EH (cell line): Measurements from ENCODE around the gene GDAP1L1.
A peak's percentile ranks its signal among the peaks of the same experiment; 100 is the strongest.
"Not testable (repeated sequence)": the region's sequence is repeated elsewhere in the genome, so short reads cannot be mapped to it uniquely, and the experiment has no call there.

Experiments
- DNase-seq: peaks from one replicate; pipeline ENCODE4 v3.0.0-alpha.2; 2015; ENCODE audit warnings: low read depth

Gene GDAP1L1

GRCh38 chr20:44219791-44220190, 27.3 kb upstream of the GDAP1L1 start:
- DNase-seq: no peak

DNA sequence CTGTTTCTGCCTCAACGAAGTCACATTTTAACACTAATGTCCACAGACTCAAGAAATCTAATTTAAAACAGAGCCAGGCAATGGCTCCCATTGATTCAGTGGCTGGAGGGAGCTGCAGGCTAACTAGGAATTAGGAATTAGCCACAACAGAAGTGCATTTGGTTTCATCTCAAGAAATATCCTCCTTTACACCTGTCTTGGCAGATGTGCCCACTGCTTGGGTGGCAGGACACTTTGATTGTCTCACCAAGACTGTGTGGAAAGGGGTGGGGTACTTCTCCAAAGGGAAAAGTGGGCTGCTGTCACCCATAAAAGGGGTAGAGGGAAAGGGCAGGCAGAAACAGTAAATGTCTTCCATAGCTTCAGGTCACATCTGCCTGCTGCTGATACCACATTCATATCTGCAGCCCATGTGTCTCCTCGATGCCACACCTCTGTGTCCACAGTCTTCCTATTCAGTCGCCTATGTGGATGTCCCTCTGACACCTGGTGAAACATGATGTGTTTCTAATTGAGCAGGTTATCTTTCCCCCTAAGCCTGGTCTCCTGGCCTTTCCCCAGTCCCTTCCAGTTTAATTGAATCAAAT, 25.6 kb upstream of the GDAP1L1 start:
- no peak for DNase-seq

DNA sequence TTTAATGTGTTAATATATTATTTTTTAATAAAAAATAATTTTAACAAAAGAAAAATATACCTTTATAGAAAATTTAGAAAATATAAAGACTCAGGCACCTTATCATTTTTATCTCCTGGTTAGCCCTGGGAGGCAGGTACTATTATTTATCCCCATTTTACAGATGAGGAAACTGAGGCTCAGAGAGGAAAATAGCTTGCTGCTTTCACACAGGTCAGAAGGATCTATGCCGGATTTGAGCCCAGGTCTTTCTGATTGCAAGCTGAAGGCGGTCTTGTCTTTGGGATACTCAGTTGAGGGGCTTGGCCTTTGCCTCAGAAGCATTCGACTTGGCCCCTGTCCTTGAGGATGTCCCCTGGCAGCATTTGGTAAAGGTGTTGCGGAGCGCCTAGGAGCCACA, 25.1 kb upstream of the GDAP1L1 start:
- no peak for DNase-seq

- DNase-seq: no peak
These were observed 24.3 kb upstream of the GDAP1L1 start for GRCh38 chr20:44222633-44223368.

GRCh38 chr20:44223721-44224120, 23.4 kb upstream of the GDAP1L1 start:
- no peak for DNase-seq

- DNase-seq: no peak
These were observed 22.5 kb upstream of the GDAP1L1 start for GRCh38 chr20:44224637-44225036.

- no peak for DNase-seq
These were observed 18.4 kb upstream of the GDAP1L1 start for GRCh38 chr20:44228465-44229258.

DNA sequence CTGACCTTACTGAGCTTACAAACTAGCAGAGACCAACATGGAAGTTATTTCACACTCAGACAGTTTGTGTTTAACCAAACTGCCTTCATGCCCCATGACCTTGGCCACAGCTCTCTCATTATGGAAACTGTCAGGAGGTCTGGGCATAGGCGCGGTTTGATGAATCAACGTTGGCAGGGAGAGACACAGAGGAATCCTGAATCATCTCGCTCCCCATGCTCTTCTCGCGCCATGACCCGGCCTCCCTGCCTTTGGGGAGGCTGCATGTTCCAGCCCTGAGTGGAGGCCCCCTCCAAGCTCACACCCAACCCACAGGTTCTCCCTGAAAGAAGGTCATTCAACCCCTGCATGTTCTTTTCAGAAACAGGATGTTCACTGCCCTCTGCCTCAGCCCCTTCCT, 15.9 kb upstream of the GDAP1L1 start:
- DNase-seq: no peak

- peak; percentile 15 for DNase-seq
These were observed 15.2 kb upstream of the GDAP1L1 start for GRCh38 chr20:44231713-44232468.

- DNase-seq: not testable (repeated sequence)
These were observed 14.6 kb upstream of the GDAP1L1 start for GRCh38 chr20:44232469-44232856.

DNA sequence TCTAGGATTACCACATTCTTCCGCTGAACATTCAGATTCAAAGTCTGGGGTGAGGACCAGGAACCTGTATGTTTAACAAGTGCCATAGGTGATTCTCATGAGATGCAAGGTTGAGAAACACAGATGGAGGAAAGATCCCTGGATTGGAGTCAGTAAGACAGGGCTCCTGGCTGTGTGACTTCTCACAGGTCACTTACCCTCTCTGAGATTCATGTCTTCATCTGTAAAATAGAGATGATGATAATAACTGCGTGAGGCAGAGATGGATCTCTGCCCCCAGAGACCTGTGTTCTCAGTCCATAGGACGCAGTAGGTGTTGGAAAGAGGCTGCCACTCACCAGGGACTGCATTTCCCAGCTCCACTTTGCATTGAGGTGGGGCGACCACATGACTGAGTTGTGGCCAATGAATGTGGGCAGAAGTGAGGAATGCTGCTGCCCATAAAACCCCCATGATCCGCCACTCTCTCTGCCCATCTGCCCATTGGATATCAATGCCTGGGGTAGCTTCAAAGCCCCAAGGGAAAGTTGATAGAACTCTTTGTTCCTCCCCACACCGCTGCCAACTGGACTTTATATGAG, 13.6 kb upstream of the GDAP1L1 start:
- no peak for DNase-seq

GRCh38 chr20:44234566-44235317, 12.4 kb upstream of the GDAP1L1 start:
- no peak for DNase-seq

- no peak for DNase-seq
These were observed 11.4 kb upstream of the GDAP1L1 start for GRCh38 chr20:44235702-44236101.

DNA sequence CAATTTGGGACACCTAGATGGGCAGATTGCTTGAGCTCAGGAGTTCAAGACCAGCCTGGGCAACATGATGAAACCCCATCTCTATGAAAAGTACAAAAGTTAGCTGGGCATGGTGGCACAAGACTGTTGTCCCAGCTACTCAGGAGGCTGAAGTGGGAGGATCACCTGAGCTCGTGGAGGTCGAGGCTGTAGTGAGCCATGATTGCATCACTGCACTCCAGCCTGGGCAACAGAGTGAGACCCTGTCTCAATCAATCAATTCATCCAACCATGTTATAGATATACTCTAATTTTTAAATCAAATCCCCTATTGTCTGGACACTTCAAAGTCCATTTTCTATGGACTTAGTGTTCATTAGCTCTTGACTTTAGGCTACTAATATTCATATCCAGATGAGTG, 10.3 kb upstream of the GDAP1L1 start:
- not testable (repeated sequence) for DNase-seq

- no peak for DNase-seq
These were observed 5.3 kb upstream of the GDAP1L1 start for GRCh38 chr20:44241796-44242195.

GRCh38 chr20:44245977-44246376, 1.1 kb upstream of the GDAP1L1 start:
- no peak for DNase-seq

DNA sequence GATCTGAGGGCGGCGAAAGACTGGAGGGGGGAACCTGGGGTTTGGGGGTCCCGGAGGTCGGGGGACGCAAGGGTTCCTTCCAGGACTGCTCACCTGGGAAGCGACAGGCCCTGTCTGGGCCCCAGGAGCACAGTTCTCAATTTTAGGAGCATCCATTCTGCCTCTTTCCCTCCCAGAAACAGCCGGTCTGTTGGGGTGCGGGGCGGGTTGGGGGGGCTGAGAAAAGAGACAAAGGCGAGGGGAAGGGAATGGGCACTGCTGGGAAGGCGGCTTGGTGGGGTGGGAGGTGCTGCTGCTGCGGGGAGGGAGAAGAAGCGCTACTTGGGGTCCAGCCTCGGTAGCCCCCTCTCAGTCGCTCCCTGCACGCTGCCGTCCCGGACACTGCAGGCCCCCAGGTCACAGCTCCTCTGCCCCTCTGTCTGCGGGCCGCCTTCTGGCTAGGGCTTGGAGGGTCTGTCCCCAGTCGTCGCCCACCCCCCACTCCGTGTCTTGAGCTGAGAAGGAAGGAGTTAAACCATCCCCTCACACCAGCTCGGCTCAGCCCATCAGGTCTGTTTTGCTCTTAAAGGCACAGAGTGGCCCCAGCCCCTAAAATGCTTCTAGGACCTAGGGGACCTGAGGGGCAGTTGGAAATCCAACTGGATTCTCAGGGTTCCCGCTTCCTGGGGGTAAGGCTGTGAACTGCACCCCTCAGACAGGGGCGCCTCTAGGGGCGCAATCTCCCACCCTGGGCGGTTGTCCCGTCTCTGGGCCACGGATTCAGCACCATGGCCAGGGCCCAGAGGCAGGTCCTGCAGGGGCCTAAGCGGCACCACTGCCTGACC, 690 bp downstream of the GDAP1L1 start:
- DNase-seq: peak; percentile 44

GRCh38 chr20:44248410-44248759, 1.3 kb downstream of the GDAP1L1 start:
- no peak for DNase-seq

DNA sequence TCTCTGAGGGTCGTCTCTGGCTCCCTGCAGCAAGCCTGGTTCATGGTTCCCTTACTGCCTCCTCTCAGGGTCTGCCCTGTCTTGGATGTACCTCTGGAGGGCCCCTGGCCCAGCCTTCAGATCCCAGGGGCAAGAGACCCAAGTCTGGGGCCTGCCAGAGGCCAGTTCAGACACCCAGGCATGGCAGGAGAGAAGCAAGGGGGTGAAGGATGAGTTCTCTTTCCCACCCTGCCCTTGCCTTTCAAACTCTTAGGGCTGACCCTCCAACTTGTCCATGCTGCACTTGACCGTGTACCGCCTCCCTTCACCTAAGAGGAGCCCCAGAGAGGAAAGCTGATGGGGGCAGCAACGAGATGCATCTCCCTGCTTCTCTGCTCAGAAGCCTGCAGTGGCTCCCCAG, 4.2 kb downstream of the GDAP1L1 start:
- no peak for DNase-seq

GRCh38 chr20:44253528-44253927, 6.4 kb downstream of the GDAP1L1 start:
- no peak for DNase-seq

GRCh38 chr20:44254073-44254472, 7.0 kb downstream of the GDAP1L1 start:
- no peak for DNase-seq
